ENCODE measurements around the gene EPOP. TPM values are rescaled to one million over a fixed set of nuclear protein-coding genes. Genes with fewer than 3 reads are reported as not detected.
"Not testable (repeated sequence)": the region's sequence is repeated elsewhere in the genome, so short reads cannot be mapped to it uniquely, and the experiment has no call there.

Gene EPOP
- total RNA-seq, 1 donor from 2014 or later: 1.0 TPM

DNA sequence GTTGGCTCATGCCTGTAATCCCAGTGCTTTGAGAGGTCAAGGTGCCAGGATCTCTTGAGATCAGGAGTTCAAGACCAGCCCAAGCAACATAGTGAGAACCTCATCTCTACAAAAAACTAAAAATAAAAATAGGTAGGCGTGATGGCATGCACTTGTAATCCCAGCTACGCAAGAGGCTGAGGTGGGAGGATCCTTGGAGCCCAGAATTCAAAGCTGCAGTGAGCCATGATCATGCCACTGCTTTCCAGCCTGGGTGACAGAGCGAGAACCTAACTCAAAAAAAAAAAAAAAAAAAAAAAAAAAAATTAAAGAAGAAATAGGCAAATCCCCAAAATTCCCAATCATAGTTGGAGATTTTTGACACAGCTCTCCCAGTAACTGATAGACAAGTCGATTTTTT lies 36.8 kb downstream of the EPOP start:
- Histone ChIP-seq H3K27ac (no peak overlapping the region), H3K4me3 (no peak overlapping the region), H3K9me3 (no peaks in the 10 kb centered on the region), H3K27me3 (ENCODE audit: low read depth) (peaks cover 14% of the 10 kb centered on the region), H3K4me1 (no peaks in the 10 kb centered on the region), H3K36me3 (no peaks in the 10 kb centered on the region)
- DNase-seq: no peak
- no peak for ATAC-seq
- TF ChIP-seq, protein P1, sequence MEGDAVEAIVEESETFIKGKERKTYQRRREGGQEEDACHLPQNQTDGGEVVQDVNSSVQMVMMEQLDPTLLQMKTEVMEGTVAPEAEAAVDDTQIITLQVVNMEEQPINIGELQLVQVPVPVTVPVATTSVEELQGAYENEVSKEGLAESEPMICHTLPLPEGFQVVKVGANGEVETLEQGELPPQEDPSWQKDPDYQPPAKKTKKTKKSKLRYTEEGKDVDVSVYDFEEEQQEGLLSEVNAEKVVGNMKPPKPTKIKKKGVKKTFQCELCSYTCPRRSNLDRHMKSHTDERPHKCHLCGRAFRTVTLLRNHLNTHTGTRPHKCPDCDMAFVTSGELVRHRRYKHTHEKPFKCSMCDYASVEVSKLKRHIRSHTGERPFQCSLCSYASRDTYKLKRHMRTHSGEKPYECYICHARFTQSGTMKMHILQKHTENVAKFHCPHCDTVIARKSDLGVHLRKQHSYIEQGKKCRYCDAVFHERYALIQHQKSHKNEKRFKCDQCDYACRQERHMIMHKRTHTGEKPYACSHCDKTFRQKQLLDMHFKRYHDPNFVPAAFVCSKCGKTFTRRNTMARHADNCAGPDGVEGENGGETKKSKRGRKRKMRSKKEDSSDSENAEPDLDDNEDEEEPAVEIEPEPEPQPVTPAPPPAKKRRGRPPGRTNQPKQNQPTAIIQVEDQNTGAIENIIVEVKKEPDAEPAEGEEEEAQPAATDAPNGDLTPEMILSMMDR (IDR thresholded peaks at IDR 0.05): no peak
- intact Hi-C loops (cut with DNase I): no loop called here

DNA sequence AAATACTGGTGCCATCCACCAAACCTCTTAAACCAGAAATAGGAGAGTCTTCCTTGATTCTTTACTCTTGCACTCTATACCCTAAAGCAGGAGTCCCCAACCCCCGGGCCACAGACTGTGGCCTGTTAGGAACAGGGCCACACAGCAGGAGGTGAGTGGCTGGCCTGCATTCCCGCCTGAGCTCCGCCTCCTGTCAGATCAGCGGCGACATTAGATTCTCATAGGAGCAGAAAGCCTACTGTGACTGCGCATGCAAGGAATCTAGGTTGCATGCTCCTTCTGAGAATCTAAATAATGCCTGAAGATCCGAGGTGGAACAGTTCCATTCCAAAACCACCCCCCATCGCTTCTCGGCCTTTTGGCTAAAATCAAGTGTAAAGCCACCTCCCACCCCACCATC lies 38.7 kb downstream of the EPOP start:
- ATAC-seq (no peak), DNase-seq (no peak)
- no peaks in the 10 kb centered on the region for H3K36me3 ChIP-seq
- H3K27me3 ChIP-seq (ENCODE audit: low read depth): peaks cover 14% of the 10 kb centered on the region
- H3K9me3 ChIP-seq: no peaks in the 10 kb centered on the region
- TF ChIP-seq, protein P1 (IDR thresholded peaks at IDR 0.05): no peak
- no peak overlapping the region for H3K4me3 ChIP-seq
- no peak overlapping the region for H3K27ac ChIP-seq
- no peaks in the 10 kb centered on the region for H3K4me1 ChIP-seq
- intact Hi-C loops (cut with DNase I): no loop called here

DNA sequence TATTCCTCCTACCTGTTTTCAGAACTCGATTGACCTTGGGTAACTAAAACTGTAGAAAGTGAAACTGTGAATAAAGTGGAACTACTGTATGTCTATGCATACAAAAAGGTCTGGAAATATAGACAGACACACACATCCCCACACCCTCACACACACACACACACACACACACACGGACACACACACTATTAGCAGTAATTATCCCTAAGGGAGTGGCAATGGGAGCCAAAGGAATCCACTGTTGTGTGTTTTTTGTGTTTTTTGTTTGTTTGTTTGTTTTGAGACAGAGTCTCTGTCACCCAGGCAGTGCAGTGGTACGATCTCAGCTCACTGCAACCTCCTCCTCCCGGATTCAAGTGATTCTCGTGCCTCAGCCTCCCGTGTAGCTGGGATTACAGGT lies 42.4 kb downstream of the EPOP start:
- intact Hi-C loops (cut with DNase I): no loop called here
- H3K36me3 ChIP-seq: no peaks in the 10 kb centered on the region
- peaks cover 4% of the 10 kb centered on the region for H3K27me3 ChIP-seq (ENCODE audit: low read depth)
- TF ChIP-seq, protein P1 (IDR thresholded peaks at IDR 0.05): no peak
- no peaks in the 10 kb centered on the region for H3K9me3 ChIP-seq
- ATAC-seq (no peak), DNase-seq (no peak)
- H3K4me3 ChIP-seq: no peak overlapping the region
- H3K27ac ChIP-seq: no peak overlapping the region
- no peaks in the 10 kb centered on the region for H3K4me1 ChIP-seq

DNA sequence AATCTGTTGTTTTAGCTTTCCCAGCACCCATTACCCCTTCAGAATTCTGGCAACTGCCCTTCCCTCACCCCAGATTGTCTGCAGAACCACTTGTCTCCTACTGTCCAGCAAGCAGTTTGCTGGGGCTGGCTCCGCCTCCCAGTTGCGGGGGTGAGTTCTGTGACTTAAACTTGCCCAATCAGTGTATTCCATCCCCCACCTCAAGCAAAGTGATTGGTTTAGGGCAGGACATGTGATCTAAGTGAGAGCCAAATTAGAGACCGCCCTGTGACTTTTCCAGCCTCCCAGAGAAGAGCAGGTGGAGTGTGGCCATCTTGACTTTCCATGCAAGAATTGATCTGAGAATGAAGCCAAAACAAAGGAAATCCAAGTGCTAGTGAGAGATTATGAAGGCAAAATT lies 46.3 kb downstream of the EPOP start:
- ATAC-seq: no peak

DNA sequence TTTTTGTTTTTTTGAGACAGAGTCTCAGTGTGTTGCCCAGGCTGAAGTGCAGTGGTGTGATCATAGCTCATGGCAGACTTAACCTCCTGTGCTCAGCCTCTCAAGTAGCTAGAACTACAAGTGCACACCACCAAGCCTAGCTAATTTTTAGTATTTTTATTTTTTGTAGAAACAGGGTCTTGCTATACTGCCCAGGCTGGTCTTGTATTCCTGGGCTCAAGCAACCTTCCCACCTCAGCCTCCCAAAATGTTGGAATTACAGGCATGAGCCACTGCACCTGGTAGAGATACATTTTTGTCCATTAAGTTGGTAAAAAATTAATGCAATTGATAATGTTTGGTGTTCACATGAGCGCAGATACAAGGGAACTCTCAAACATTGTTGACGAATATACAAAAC lies 46.8 kb downstream of the EPOP start:
- ATAC-seq: no peak

More for the DNA sequence above, 46.3 kb downstream of the EPOP start:
- no peaks in the 10 kb centered on the region for H3K36me3 ChIP-seq
- H3K27me3 ChIP-seq (ENCODE audit: low read depth): peaks cover 1% of the 10 kb centered on the region
- H3K9me3 ChIP-seq: no peaks in the 10 kb centered on the region
- no peak overlapping the region for H3K4me3 ChIP-seq
- no peaks in the 10 kb centered on the region for H3K4me1 ChIP-seq
- TF ChIP-seq, protein P1 (IDR thresholded peaks at IDR 0.05): no peak
- intact Hi-C loops (cut with DNase I): no loop called here
- DNase-seq: no peak
- H3K27ac ChIP-seq: no peak overlapping the region

DNA sequence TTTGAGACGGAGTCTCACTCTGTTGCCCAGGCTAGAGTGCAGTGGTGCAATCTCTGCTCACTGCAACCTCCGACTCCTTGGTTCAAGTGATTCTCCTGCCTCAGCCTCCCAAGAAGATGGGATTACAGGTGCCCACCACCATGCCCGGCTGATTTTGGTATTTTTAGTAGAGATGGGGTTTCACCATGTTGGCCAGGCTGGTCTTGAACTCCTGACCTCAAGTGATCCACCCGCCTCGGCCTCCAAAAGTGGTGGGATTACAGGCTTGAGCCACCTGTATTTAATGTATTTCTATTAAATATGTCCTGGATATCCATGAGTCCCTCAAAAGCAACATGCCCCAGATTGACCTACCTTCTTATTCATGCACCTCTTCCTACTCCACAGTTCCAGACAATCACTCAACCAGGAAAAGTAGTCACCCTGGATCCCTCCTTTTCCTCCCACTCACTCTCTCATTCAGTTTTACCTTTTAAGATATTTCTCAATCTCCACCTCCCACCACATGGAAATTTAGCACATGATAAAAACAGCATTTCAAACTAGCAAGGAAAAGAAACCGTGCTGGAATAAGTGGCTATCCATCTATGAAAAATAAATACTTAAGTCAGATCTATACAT lies 48.0 kb downstream of the EPOP start:
- intact Hi-C loops (cut with DNase I); H3K27ac ChIP-seq; ATAC-seq; H3K36me3 ChIP-seq; H3K4me3 ChIP-seq; H3K4me1 ChIP-seq; DNase-seq; H3K9me3 ChIP-seq: not testable (repeated sequence)
- peaks cover 16% of the 10 kb centered on the region for H3K27me3 ChIP-seq (ENCODE audit: low read depth)

More for the DNA sequence above, 46.8 kb downstream of the EPOP start:
- H3K4me3 ChIP-seq: no peak overlapping the region
- H3K27ac ChIP-seq: no peak overlapping the region
- intact Hi-C loops (cut with DNase I): no loop called here
- DNase-seq: no peak
- TF ChIP-seq, protein P1 (IDR thresholded peaks at IDR 0.05): no peak
- H3K27me3 ChIP-seq (ENCODE audit: low read depth): peaks cover 6% of the 10 kb centered on the region
- no peaks in the 10 kb centered on the region for H3K4me1 ChIP-seq
- H3K36me3 ChIP-seq: no peaks in the 10 kb centered on the region
- no peaks in the 10 kb centered on the region for H3K9me3 ChIP-seq
